Bronchial epithelial cell (primary cell): ENCODE measurements around the gene CCR6. TPM values are rescaled to one million over a fixed set of nuclear protein-coding genes. Genes with fewer than 3 reads are reported as not detected.

Experiments
- DNase-seq: peaks from one replicate; pipeline ENCODE4 v3.0.0-alpha.2; 2010; ENCODE audit warnings: low read depth
- FAIRE-seq: peaks from 2 replicates; lab custom pipeline; 2011; peaks lifted over from hg19 to GRCh38; lab: Jason Lieb, UNC
- H3K27me3 ChIP-seq: 2 replicates; pipeline ENCODE4 v1.5.1; 2011; ENCODE audit warnings: low read length; ENCODE audit not compliant: control insufficient read depth, insufficient read depth
- H3K36me3 ChIP-seq: 2 replicates; pipeline ENCODE4 v1.5.1; 2011; ENCODE audit warnings: low read length; ENCODE audit not compliant: control insufficient read depth, insufficient read depth
- H3K4me3 ChIP-seq: 2 replicates; pipeline ENCODE4 v1.5.1; 2011; ENCODE audit warnings: mild to moderate bottlenecking, low read depth, low read length, control low read depth
- total RNA-seq: library from RNA; depleted of rRNA; stranded (reverse); fragments of >200 nt; gene quantifications from 2 replicates; pipeline ENCODE4 v1.2.1, GENCODE V29; 2014
- TF ChIP-seq, protein P1 (sequence below): IDR thresholded peaks from 2 replicates; pipeline ENCODE4 v1.5.1; 2011; ENCODE audit warnings: mild to moderate bottlenecking, moderate library complexity, low read length, control low read depth, inconsistent platforms; ENCODE audit not compliant: insufficient read depth, severe bottlenecking

The CCR6 gene
- total RNA-seq, 1 donor from 2014 or later = not detected

DNA sequence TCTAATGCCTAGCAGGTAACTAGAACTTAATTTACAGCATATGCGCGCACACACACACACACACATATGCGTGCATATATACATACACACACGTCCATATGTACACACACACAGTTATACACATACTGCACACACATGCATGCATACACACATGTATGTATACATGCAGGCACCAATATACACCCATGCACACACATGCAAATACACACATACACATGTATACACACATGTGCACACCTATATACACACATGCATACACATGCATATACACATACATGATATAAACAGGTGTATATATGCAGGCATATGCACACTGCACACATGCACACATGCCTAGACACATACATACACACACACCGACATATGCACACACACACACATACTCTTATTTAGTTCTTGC lies 1.9 kb downstream of the CCR6 start:
- Histone ChIP-seq H3K36me3 (no peaks in the 10 kb centered on the region), H3K27me3 (no peaks in the 10 kb centered on the region), H3K4me3 (no peak overlapping the region)
- no peak for FAIRE-seq
- TF ChIP-seq, protein P1, sequence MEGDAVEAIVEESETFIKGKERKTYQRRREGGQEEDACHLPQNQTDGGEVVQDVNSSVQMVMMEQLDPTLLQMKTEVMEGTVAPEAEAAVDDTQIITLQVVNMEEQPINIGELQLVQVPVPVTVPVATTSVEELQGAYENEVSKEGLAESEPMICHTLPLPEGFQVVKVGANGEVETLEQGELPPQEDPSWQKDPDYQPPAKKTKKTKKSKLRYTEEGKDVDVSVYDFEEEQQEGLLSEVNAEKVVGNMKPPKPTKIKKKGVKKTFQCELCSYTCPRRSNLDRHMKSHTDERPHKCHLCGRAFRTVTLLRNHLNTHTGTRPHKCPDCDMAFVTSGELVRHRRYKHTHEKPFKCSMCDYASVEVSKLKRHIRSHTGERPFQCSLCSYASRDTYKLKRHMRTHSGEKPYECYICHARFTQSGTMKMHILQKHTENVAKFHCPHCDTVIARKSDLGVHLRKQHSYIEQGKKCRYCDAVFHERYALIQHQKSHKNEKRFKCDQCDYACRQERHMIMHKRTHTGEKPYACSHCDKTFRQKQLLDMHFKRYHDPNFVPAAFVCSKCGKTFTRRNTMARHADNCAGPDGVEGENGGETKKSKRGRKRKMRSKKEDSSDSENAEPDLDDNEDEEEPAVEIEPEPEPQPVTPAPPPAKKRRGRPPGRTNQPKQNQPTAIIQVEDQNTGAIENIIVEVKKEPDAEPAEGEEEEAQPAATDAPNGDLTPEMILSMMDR = no peak
- DNase-seq = no peak

DNA sequence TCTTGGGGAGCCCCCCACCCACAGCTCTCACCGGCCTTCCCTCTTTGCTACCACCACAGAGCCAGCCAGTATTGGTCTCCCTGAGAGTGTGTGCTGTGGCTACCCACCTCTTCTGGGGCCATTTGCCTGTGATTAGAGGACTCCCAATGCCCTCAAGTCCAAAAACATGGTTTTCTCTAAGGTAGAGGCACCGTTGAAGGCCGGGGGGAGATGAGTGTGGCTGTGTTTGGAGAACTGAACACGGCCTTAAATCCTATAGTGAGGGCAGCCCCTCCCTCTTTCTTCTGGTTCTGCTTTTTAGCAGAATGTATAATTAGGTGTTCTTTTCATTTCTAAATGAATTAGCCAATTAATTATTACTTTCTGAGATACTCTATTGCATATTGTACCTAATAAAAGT lies 2.5 kb downstream of the CCR6 start:
- no peak for FAIRE-seq
- Histone ChIP-seq H3K27me3 (no peaks in the 10 kb centered on the region), H3K4me3 (no peak overlapping the region), H3K36me3 (no peaks in the 10 kb centered on the region)
- no peak for DNase-seq
- TF ChIP-seq, protein P1 = no peak

DNA sequence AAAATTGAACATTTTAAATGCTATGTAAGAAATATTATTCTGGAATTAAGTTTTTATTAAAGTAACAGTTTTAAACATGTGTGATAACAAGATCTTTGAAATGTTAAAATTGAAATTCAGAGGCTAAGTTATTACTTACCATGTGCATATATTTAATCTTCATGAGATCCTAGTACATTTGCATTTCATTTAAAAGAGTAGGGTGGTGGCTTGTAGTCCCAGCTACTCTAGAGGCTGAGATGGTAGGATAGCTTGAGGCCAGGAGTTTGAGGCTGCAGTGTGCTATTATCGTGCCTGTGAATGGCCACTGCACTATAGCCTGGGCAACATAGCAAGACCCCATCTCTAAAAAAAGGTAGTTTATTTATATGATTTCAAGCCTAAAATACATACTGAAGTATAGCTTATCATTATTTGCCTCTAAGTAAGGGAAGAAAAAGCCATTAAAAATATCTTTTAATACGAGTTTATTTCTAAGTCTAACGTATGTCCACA lies 3.0 kb downstream of the CCR6 start:
- H3K36me3 ChIP-seq = no peaks in the 10 kb centered on the region
- FAIRE-seq (no peak), DNase-seq (no peak)
- no peak overlapping the region for H3K4me3 ChIP-seq
- H3K27me3 ChIP-seq = no peaks in the 10 kb centered on the region
- TF ChIP-seq, protein P1 = no peak

DNA sequence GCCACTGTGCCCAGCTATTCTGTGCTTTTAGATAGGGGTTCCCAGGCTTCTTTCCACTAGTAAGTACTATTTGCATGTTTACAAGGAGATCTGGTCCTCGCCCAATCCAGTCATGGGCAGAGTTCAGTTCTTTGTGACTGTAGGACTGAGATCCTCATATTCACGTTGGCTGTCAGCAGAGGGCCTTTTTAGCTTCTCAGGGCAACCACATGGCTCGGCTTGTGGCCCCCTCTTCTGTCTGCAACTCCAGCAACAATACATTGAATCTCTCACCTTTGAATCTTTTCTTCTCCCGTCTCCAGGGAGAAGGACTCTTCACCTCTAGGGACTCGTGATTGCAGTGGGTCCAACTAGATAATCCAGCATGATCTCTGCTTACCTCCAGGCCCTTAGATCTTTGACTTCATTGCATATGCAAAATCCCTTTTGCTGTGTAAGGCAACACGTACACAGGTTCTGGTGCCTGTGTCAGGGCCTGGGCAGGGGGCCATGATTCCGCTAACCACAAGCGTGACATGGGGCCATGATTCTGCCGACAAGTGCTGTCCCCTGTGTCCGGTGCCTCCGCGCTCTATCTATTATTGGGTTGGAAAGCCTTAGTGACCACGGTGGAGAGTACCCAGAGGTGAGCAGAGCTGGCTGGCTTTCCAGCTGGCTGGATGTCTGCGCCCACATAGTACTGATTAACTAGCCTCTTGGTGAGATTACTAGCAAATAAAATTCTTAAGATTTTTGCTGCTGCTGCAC lies 5.1 kb downstream of the CCR6 start:
- no peaks in the 10 kb centered on the region for H3K36me3 ChIP-seq
- H3K27me3 ChIP-seq = no peaks in the 10 kb centered on the region
- DNase-seq = no peak
- TF ChIP-seq, protein P1 = no peak
- FAIRE-seq = no peak
- no peak overlapping the region for H3K4me3 ChIP-seq

DNA sequence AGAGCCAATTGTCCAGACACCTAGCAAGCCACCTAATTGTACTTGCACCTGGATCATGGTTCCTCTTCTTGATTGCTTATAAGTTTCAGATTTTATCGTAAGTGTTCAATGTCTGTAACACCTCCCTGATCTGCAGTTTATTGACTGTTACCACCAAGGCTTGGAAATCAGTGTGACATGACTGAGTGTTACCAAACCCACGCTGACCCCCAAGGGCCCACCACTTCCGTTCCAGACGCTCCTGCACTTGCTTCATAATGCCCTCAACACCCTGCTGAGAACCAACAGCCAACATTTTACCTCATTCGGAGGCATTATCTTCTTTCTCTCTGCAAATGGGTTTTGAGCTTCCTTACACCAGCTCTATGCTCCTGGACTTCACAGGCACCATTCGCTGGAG lies 6.3 kb downstream of the CCR6 start:
- Histone ChIP-seq H3K27me3 (no peaks in the 10 kb centered on the region), H3K36me3 (no peaks in the 10 kb centered on the region), H3K4me3 (no peak overlapping the region)
- TF ChIP-seq, protein P1 = no peak
- FAIRE-seq (no peak), DNase-seq (no peak)

DNA sequence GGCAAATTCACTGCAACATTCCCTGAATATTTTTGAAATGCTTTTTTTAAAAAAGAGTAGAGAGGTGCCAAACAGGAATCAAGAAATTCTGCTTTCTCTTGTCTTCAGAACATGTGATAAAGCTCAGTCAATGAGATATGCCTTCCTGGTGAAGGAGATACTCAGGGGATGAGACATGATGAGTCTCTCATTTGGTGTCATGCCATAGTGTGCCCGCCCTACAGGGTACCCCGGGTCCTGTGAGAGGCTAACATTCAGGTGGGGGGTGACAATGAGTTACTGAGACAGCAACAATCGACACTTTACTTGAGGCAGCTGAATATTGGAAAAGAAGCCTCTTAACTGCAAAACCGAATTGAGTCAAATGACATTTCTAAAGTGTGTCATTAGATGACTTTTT lies 6.7 kb downstream of the CCR6 start:
- TF ChIP-seq, protein P1 = no peak
- FAIRE-seq (no peak), DNase-seq (no peak)
- Histone ChIP-seq H3K4me3 (no peak overlapping the region), H3K27me3 (no peaks in the 10 kb centered on the region), H3K36me3 (no peaks in the 10 kb centered on the region)
